HepG2 (cell line): ENCODE measurements around the gene TCF7L2. TPM values are rescaled to one million over a fixed set of nuclear protein-coding genes. Genes with fewer than 3 reads are reported as not detected.

Experiments
- ATAC-seq: fragments of 200-7000 bp; cut with Tn5 transposase; 3 replicates; pipeline ENCODE4 v1.9.1; 2020; ENCODE audit warnings: mild to moderate bottlenecking, moderate library complexity
- BruUV-seq: library from RNA; stranded (reverse); fragments of 400-500 nt; replicated peaks from 2 replicates; lab custom pipeline; 2021; lab: Mats Ljungman, UMichigan
- CTCF ChIA-PET: fragments of 300-600 bp; formaldehyde crosslinking; extraction: SDS; loops from one replicate; lab custom pipeline; 2021; ENCODE audit warnings: low total read pairs, inconsistent platforms, low intra/inter-chr PET ratio; lab: Yijun Ruan, JAX
- POLR2A ChIA-PET: fragments of 350-600 bp; sonication (Branson Sonifier 250); formaldehyde crosslinking; loops from one replicate; lab custom pipeline; 2020; ENCODE audit warnings: antibody characterized with exemption, inconsistent platforms; lab: Yijun Ruan, JAX
- DNase-seq: peaks from one replicate; pipeline ENCODE4 v3.0.0-alpha.2; 2015; ENCODE audit warnings: low spot score
- FAIRE-seq: peaks from 3 replicates; lab custom pipeline; 2011; peaks lifted over from hg19 to GRCh38; lab: Jason Lieb, UNC
- H2AFZ ChIP-seq: one replicate; pipeline ENCODE4 v1.6.1; 2011; ENCODE audit warnings: low read length, inconsistent platforms
- H3K27ac ChIP-seq: fragments of 300-600 bp; 3 replicates; pipeline ENCODE4 v1.8.0; 2011; ENCODE audit warnings: mixed run types, mild to moderate bottlenecking, mixed read lengths, low read length, inconsistent platforms; ENCODE audit not compliant: insufficient read depth; ENCODE audit errors: extremely low read length
- H3K27me3 ChIP-seq, 2 experiments: fragments of 200-600 bp in 1 of 2; 2 replicates in 1 of 2; 3 replicates in 1 of 2; pipeline versions ENCODE4 v1.6.0 to v1.8.0; 2011; ENCODE audit warnings: low read length in 2 of 2, mild to moderate bottlenecking in 2 of 2, moderate library complexity in 2 of 2, inconsistent platforms in 1 of 2; ENCODE audit not compliant: insufficient read depth in 2 of 2, control insufficient read depth in 1 of 2
- H3K36me3 ChIP-seq, 2 experiments: fragments of 200-600 bp in 1 of 2; replicated peaks in 1 of 2; 2 replicates in 1 of 2; 3 replicates in 1 of 2; pipeline versions ENCODE4 v1.5.1 to v1.8.0; 2011; ENCODE audit warnings: low read length in 2 of 2, inconsistent platforms in 1 of 2; ENCODE audit not compliant: insufficient read depth in 2 of 2, control insufficient read depth in 1 of 2
- H3K4me1 ChIP-seq: 2 replicates; pipeline ENCODE4 v1.5.1; 2012; ENCODE audit warnings: low read length, inconsistent platforms; ENCODE audit not compliant: insufficient read depth
- H3K4me2 ChIP-seq: 2 replicates; pipeline ENCODE4 v1.6.0; 2011; ENCODE audit warnings: low read depth, low read length, inconsistent platforms
- H3K4me3 ChIP-seq, 3 experiments: fragments of 200-600 bp in 1 of 3; sonication (generic), shearing (Covaris generic) in 1 of 3; replicated peaks in 1 of 3; 2 replicates each; pipeline ENCODE4 v1.5.1; 2011 to 2016; ENCODE audit warnings: low read length in 3 of 3, inconsistent platforms in 2 of 3, low read depth in 2 of 3, mild to moderate bottlenecking in 2 of 3, control low read depth in 1 of 3, mixed read lengths in 1 of 3; ENCODE audit not compliant: insufficient read depth in 1 of 3
- H3K79me2 ChIP-seq: one replicate; pipeline ENCODE4 v1.6.1; 2011; ENCODE audit warnings: low read length, inconsistent platforms; ENCODE audit not compliant: insufficient read depth
- H3K9ac ChIP-seq: 2 replicates; pipeline ENCODE4 v1.6.0; 2011; ENCODE audit warnings: mild to moderate bottlenecking, low read depth, low read length, inconsistent platforms; ENCODE audit not compliant: insufficient read depth
- H3K9me3 ChIP-seq: 2 replicates; pipeline ENCODE4 v1.5.1; 2012; ENCODE audit warnings: mild to moderate bottlenecking, low read length
- H4K20me1 ChIP-seq: 2 replicates; pipeline ENCODE4 v1.6.0; 2011; ENCODE audit warnings: inconsistent platforms, mild to moderate bottlenecking, low read length, moderate library complexity; ENCODE audit not compliant: insufficient read depth
- CAMTA2 ChIP-seq: sonication (generic); formaldehyde crosslinking; IDR thresholded peaks from 2 replicates; pipeline ENCODE4 v1.4.0; 2020; ENCODE audit warnings: mild to moderate bottlenecking, missing genetic modification reagents, borderline replicate concordance
- FOXP1 ChIP-seq, 2 experiments: fragments of 450-650 bp in 1 of 2; IDR thresholded peaks; 2 replicates each; pipeline ENCODE4 v1.6.1; 2017 to 2018; ENCODE audit warnings: antibody characterized with exemption in 1 of 2
- HNF4A ChIP-seq: sonication (generic); formaldehyde crosslinking; IDR thresholded peaks from 2 replicates; pipeline ENCODE4 v1.4.0; 2020; ENCODE audit warnings: missing genetic modification reagents
- JUN ChIP-seq: sonication (generic); formaldehyde crosslinking; IDR thresholded peaks from 2 replicates; pipeline ENCODE4 v1.4.0; 2020; ENCODE audit warnings: mild to moderate bottlenecking, missing genetic modification reagents
- KDM5A ChIP-seq: fragments of 200-600 bp; sonication (generic); IDR thresholded peaks from 2 replicates; pipeline ENCODE4 v1.7.0; 2018; ENCODE audit warnings: antibody characterized with exemption, mild to moderate bottlenecking, low read length, borderline replicate concordance
- KLF13 ChIP-seq: sonication (generic); formaldehyde crosslinking; IDR thresholded peaks from 2 replicates; pipeline ENCODE4 v1.4.0; 2020; ENCODE audit warnings: mild to moderate bottlenecking, missing genetic modification reagents
- MIXL1 ChIP-seq: IDR thresholded peaks from 2 replicates; pipeline ENCODE4 v1.6.1; 2016
- NCOR1 ChIP-seq: fragments of 200-600 bp; sonication (generic); IDR thresholded peaks from 2 replicates; pipeline ENCODE4 v1.7.0; 2017; ENCODE audit warnings: antibody characterized with exemption, low read length, borderline replicate concordance
- NPAS2 ChIP-seq: sonication (generic); formaldehyde crosslinking; IDR thresholded peaks from 2 replicates; pipeline ENCODE4 v1.8.0; 2022; ENCODE audit warnings: mild to moderate bottlenecking, missing genetic modification reagents, borderline replicate concordance
- PRPF4 ChIP-seq: fragments of 200-400 bp; formaldehyde crosslinking; IDR thresholded peaks from 2 replicates; pipeline ENCODE4 v1.6.1; 2016; ENCODE audit warnings: low read length, low read depth; ENCODE audit not compliant: poor library complexity, severe bottlenecking
- RBM39 ChIP-seq: fragments of 200-400 bp; formaldehyde crosslinking; IDR thresholded peaks from one replicate; pipeline ENCODE4 v1.6.1; 2018; ENCODE audit warnings: antibody characterized with exemption, mild to moderate bottlenecking, low read depth, low read length; ENCODE audit not compliant: poor library complexity, severe bottlenecking
- SOX5 ChIP-seq: IDR thresholded peaks from 2 replicates; pipeline ENCODE4 v1.6.1; 2016; ENCODE audit warnings: borderline replicate concordance
- SRY ChIP-seq: sonication (generic); formaldehyde crosslinking; IDR thresholded peaks from 2 replicates; pipeline ENCODE4 v1.8.0; 2022; ENCODE audit warnings: mild to moderate bottlenecking, missing genetic modification reagents
- TEAD2 ChIP-seq: sonication (generic); formaldehyde crosslinking; IDR thresholded peaks from 2 replicates; pipeline ENCODE4 v1.9.0; 2021; ENCODE audit warnings: missing genetic modification reagents
- WIZ ChIP-seq: sonication (generic); formaldehyde crosslinking; IDR thresholded peaks from 2 replicates; pipeline ENCODE4 v1.5.1; 2020; ENCODE audit warnings: mild to moderate bottlenecking, missing genetic modification reagents
- YEATS4 ChIP-seq: sonication (generic); formaldehyde crosslinking; IDR thresholded peaks from 2 replicates; pipeline ENCODE4 v1.4.0; 2020; ENCODE audit warnings: missing genetic modification reagents, borderline replicate concordance
- ZBTB7B ChIP-seq: sonication (generic); formaldehyde crosslinking; IDR thresholded peaks from 2 replicates; pipeline ENCODE4 v1.4.0; 2020; ENCODE audit warnings: missing genetic modification reagents
- ZFY ChIP-seq: sonication (generic); formaldehyde crosslinking; IDR thresholded peaks from 2 replicates; pipeline ENCODE4 v1.4.0; 2020; ENCODE audit warnings: missing genetic modification reagents
- ZNF33A ChIP-seq: sonication (generic); formaldehyde crosslinking; IDR thresholded peaks from 2 replicates; pipeline ENCODE4 v1.5.1; 2020; ENCODE audit warnings: missing genetic modification reagents, mild to moderate bottlenecking, moderate library complexity, borderline replicate concordance
- ZNF788 ChIP-seq: sonication (generic); formaldehyde crosslinking; IDR thresholded peaks from 2 replicates; pipeline ENCODE4 v1.5.0; 2020; ENCODE audit warnings: mild to moderate bottlenecking, missing genetic modification reagents, borderline replicate concordance
- WGBS: methylation state at CpG from one replicate; pipeline ENCODE4 v1.1.6; 2017; ENCODE audit warnings: low lambda C conversion rate; 5-methylcytosine and 5-hydroxymethylcytosine counted together
- in situ Hi-C: cut with HindIII; loops from 2 replicates; pipeline ENCODE4 v1.10.0; 2017; ENCODE audit warnings: low pct_unique_long_range_greater_than_20kb; ENCODE audit not compliant: extremely low pct_ligation_motif_present
- intact Hi-C: fragments of 100-400 bp; cut with micrococcal nuclease; formaldehyde crosslinking; loops from one replicate; pipeline ENCODE4 v1.10.0; 2022; ENCODE audit not compliant: unreplicated experiment
- polyA plus RNA-seq, 8 experiments: library from polyadenylated mRNA; depleted of rRNA in 3 of 8; stranded (reverse) in 7 of 8; unstranded in 1 of 8; fragments of >200 nt; fragmentation: Illumina TruSeq in 4 of 8; extraction: Trizol in 4 of 8; gene quantifications; 2 replicates each; pipeline versions ENCODE4 v1.2.1 to v1.2.3, GENCODE V29; 2011 to 2016; ENCODE audit warnings: low read depth in 4 of 8, missing spikeins in 1 of 8, mixed read lengths in 1 of 8; ENCODE audit not compliant: insufficient read depth in 1 of 8
- total RNA-seq, 5 experiments: library from RNA; depleted of rRNA; stranded (reverse); fragments of >200 nt; fragmentation: Illumina TruSeq; extraction: Trizol; gene quantifications; 2 replicates each; pipeline ENCODE4 v1.2.3, GENCODE V29; 2016; ENCODE audit warnings: low read depth in 1 of 5
- TF ChIP-seq, protein P1 (sequence below): sonication (generic); formaldehyde crosslinking; IDR thresholded peaks from 2 replicates; pipeline ENCODE4 v1.4.0; 2020; ENCODE audit warnings: mild to moderate bottlenecking, missing genetic modification reagents, borderline replicate concordance

Gene TCF7L2
- total and polyA plus RNA-seq, 2 of the 13 experiments (the other 11 are each of a cell fraction or from before 2014, with no cell fraction given) = 3.9 to 13.7 TPM

DNA sequence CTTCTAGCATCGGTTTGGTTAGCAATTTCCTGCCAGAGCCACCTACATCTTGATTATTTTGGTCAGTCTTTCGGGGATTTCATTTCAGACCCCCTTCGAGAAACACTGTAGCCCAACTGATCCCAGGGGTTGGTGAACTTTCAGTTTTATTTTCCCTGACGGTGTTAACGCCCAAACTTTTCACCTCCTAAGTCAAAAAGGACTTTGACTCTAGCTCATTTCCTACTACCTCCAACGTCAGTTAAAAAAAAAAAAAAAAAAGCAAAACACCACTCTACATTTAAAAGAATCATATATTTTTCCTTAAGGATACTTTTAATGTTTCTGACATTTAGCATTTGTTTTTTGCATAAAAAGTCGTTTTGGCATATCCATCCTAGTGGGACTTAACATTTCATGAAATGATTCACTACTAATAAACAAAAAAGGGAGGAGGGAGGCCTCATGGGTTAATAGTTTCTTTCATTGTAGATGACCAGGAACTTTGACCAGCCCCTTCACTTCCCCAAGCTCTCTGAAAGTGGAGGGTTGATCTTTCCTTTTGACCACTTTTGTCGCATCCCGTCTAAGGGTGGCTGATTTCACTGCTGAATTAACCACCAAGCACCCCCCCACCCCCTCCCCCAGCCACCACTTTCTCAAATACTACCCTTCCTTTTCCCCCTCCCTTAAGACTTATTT is 764 bp upstream of the TCF7L2 start:
- H2AFZ ChIP-seq = peak overlapping the region; percentile 71
- H3K27me3 ChIP-seq = no peaks in the 10 kb centered on the region; a peak in 1 of 5 replicates
- H3K27ac ChIP-seq = peak overlapping the region; percentile 72
- peak; percentile 48 for ATAC-seq
- under 1% methylated on average over 9 of the region's 9 CpGs for WGBS
- peak overlapping the region; percentile 68 for H3K9ac ChIP-seq
- H3K79me2 ChIP-seq = peaks cover 32% of the 10 kb centered on the region
- H3K4me1 ChIP-seq = peaks cover 48% of the 10 kb centered on the region
- ChIA-PET POLR2A (interaction anchor here (0.6 to 3.0 kb wide), 11 partner anchors 13 to 254 kb away, joined by 3 to 18 read pairs (median 4); no protein-coding TSS in a partner anchor), CTCF (no interaction called here)
- peaks cover 11% of the 10 kb centered on the region for H4K20me1 ChIP-seq
- intact Hi-C loops = loop anchor here (2.0 to 5.0 kb wide), 4 partner anchors 50 to 438 kb away; no protein-coding TSS in a partner anchor
- in situ Hi-C loops = no loop called here
- H3K4me3 ChIP-seq = peak overlapping the region; percentile 69 to 71 (median 71)
- peak overlapping the region; percentile 92 for H3K4me2 ChIP-seq
- no peak for FAIRE-seq
- no peaks in the 10 kb centered on the region for H3K9me3 ChIP-seq
- no peaks in the 10 kb centered on the region for H3K36me3 ChIP-seq
- BruUV-seq = no TSS peak
- peak; percentile 59 for DNase-seq
- TF ChIP-seq CAMTA2 (CRISPR knock-in tag) (no peak), HNF4A (CRISPR knock-in tag) (peak; percentile 46), ZBTB7B (no peak), FOXP1 (IDR thresholded peaks at IDR 0.05) (no peak), FOXP1 (CRISPR knock-in tag; IDR thresholded peaks at IDR 0.05) (no peak), TEAD2 (CRISPR knock-in tag) (no peak), ZNF788 (no peak), KLF13 (CRISPR knock-in tag) (no peak), RBM39 (no peak), KDM5A (peak; percentile 45; the same call in 1 of the 2 replicates), ZNF33A (no peak), MIXL1 (0 out of 2 replicates have a peak, but pooled peaks have one; percentile 35), SOX5 (CRISPR knock-in tag) (no peak), NPAS2 (no peak), YEATS4 (CRISPR knock-in tag) (peak; percentile 27; the same call in 1 of the 2 replicates), JUN (CRISPR knock-in tag) (no peak), PRPF4 (no peak), WIZ (CRISPR knock-in tag) (no peak), NCOR1 (peak; percentile 69; the same call in 1 of the 2 replicates), ZFY (0 out of 2 replicates have a peak, but pooled peaks have one; percentile 0), SRY (CRISPR knock-in tag) (no peak)
- TF ChIP-seq, protein P1, sequence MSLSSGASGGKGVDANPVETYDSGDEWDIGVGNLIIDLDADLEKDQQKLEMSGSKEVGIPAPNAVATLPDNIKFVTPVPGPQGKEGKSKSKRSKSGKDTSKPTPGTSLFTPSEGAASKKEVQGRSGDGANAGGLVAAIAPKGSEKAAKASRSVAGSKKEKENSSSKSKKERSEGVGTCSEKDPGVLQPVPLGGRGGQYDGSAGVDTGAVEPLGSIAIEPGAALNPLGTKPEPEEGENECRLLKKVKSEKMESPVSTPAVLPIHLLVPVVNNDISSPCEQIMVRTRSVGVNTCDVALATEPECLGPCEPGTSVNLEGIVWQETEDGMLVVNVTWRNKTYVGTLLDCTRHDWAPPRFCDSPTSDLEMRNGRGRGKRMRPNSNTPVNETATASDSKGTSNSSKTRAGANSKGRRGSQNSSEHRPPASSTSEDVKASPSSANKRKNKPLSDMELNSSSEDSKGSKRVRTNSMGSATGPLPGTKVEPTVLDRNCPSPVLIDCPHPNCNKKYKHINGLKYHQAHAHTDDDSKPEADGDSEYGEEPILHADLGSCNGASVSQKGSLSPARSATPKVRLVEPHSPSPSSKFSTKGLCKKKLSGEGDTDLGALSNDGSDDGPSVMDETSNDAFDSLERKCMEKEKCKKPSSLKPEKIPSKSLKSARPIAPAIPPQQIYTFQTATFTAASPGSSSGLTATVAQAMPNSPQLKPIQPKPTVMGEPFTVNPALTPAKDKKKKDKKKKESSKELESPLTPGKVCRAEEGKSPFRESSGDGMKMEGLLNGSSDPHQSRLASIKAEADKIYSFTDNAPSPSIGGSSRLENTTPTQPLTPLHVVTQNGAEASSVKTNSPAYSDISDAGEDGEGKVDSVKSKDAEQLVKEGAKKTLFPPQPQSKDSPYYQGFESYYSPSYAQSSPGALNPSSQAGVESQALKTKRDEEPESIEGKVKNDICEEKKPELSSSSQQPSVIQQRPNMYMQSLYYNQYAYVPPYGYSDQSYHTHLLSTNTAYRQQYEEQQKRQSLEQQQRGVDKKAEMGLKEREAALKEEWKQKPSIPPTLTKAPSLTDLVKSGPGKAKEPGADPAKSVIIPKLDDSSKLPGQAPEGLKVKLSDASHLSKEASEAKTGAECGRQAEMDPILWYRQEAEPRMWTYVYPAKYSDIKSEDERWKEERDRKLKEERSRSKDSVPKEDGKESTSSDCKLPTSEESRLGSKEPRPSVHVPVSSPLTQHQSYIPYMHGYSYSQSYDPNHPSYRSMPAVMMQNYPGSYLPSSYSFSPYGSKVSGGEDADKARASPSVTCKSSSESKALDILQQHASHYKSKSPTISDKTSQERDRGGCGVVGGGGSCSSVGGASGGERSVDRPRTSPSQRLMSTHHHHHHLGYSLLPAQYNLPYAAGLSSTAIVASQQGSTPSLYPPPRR = 0 out of 2 replicates have a peak, but pooled peaks have one; percentile 7
